Epithelial cell of esophagus (primary cell): Measurements from ENCODE around the gene NOLC1.

Experiments
- DNase-seq: peaks from one replicate; pipeline ENCODE4 v3.0.0; 2010; ENCODE audit warnings: low read depth
- H3K4me3 ChIP-seq: 2 replicates; pipeline ENCODE4 v1.5.1; 2011; ENCODE audit warnings: mild to moderate bottlenecking, low read length, control low read depth
- CTCF ChIP-seq: IDR thresholded peaks from 2 replicates; pipeline ENCODE4 v1.5.1; 2011; ENCODE audit warnings: low read depth, mild to moderate bottlenecking, low read length, control low read depth, inconsistent platforms; ENCODE audit not compliant: insufficient read depth; ENCODE audit errors: missing control alignments

Gene NOLC1

GRCh38 chr10:102211615-102212299, 59.6 kb downstream of the NOLC1 start:
- no peak for TF ChIP-seq CTCF
- DNase-seq = no peak
- H3K4me3 ChIP-seq = no peak overlapping the region
